ENCODE results near the gene ALPL. TPM values are rescaled to one million over a fixed set of nuclear protein-coding genes. Genes with fewer than 3 reads are reported as not detected.

Gene ALPL
- total RNA-seq, 1 experiment from 2014 or later = 84.8 TPM

DNA sequence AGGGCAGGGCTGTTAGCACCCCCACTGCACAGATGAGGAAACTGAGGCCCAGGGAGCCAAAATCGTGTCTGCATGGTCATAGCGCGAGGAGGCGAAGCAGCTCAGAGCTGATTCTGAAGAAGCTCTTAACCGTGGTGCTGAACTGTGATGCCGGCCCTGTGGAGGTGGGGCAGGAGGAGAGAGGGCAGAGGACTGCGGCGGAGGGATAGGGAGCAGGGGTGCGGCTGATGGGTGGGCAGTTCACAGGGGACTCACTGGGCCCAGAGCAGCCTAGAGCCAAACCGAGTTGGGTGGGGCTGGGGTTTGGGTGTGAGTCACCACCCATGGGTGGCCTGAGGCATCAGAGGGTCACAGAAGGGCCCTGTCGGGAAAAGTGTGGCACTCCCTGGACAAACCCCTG lies 85.3 kb downstream of the ALPL start:
- H3K27me3 Mint-ChIP-seq (ENCODE audit: low read depth) = no peaks in the 10 kb centered on the region
- no peak overlapping the region for H2AFZ ChIP-seq (ENCODE audit: low read length)
- H2BK15ac ChIP-seq (ENCODE audit: low read depth, low read length) = no peak overlapping the region
- no peaks in the 10 kb centered on the region for H3K79me1 ChIP-seq (ENCODE audit: insufficient read depth, low read depth, low read length, poor library complexity, severe bottlenecking)
- H3K18ac ChIP-seq (ENCODE audit: insufficient read length, low read depth, low read length) = no peak overlapping the region
- no peaks in the 10 kb centered on the region for H3K23me2 ChIP-seq (ENCODE audit: insufficient read length, low read depth, low read length, poor library complexity, severe bottlenecking)
- H3K4me1 Mint-ChIP-seq = peaks cover 23 to 34% of the 10 kb centered on the region in 2 experiments
- no peaks in the 10 kb centered on the region for H3K9me3 ChIP-seq (ENCODE audit: control insufficient read depth, low read depth, low read length)
- H3K27ac ChIP-seq (ENCODE audit: insufficient read length, low read depth, low read length) = no peak overlapping the region
- H3K27ac Mint-ChIP-seq = no peak overlapping the region; a peak in 1 of 7 replicates
- no peaks in the 10 kb centered on the region; a peak in 1 of 7 replicates for H3K36me3 Mint-ChIP-seq (ENCODE audit: insufficient read depth in 1 of 3, low read depth in 3 of 3)
- H4K91ac ChIP-seq (ENCODE audit: insufficient read length, low read depth, low read length) = no peak overlapping the region
- TF ChIP-seq, protein P1, sequence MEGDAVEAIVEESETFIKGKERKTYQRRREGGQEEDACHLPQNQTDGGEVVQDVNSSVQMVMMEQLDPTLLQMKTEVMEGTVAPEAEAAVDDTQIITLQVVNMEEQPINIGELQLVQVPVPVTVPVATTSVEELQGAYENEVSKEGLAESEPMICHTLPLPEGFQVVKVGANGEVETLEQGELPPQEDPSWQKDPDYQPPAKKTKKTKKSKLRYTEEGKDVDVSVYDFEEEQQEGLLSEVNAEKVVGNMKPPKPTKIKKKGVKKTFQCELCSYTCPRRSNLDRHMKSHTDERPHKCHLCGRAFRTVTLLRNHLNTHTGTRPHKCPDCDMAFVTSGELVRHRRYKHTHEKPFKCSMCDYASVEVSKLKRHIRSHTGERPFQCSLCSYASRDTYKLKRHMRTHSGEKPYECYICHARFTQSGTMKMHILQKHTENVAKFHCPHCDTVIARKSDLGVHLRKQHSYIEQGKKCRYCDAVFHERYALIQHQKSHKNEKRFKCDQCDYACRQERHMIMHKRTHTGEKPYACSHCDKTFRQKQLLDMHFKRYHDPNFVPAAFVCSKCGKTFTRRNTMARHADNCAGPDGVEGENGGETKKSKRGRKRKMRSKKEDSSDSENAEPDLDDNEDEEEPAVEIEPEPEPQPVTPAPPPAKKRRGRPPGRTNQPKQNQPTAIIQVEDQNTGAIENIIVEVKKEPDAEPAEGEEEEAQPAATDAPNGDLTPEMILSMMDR (conservative IDR thresholded peaks at IDR 0.05) = no peak
- H4K20me1 ChIP-seq (ENCODE audit: control insufficient read depth, insufficient read depth, insufficient read length) = no peaks in the 10 kb centered on the region
- H3K79me2 ChIP-seq (ENCODE audit: insufficient read depth, low read length) = no peaks in the 10 kb centered on the region
- H3K4me1 ChIP-seq (ENCODE audit: insufficient read depth, low read length) = no peaks in the 10 kb centered on the region
- H3K27me3 ChIP-seq (ENCODE audit: insufficient read depth, low read length) = no peaks in the 10 kb centered on the region
- H2BK20ac ChIP-seq (ENCODE audit: low read depth, low read length, poor library complexity, severe bottlenecking) = no peak overlapping the region
- no peak overlapping the region for H2BK5ac ChIP-seq (ENCODE audit: insufficient read length, low read length)
- H4K5ac ChIP-seq (ENCODE audit: insufficient read length, low read depth, low read length) = no peak overlapping the region
- no peak overlapping the region for H3K56ac ChIP-seq (ENCODE audit: insufficient read length, low read depth, low read length)
- H3K9ac ChIP-seq (ENCODE audit: extremely low read depth, insufficient read length, low read length) = no peak overlapping the region
- H3K4me3 Mint-ChIP-seq = no peak overlapping the region
- H3K4ac ChIP-seq (ENCODE audit: low read depth, low read length) = no peak overlapping the region
- no peak overlapping the region for H3K23ac ChIP-seq (ENCODE audit: insufficient read length, low read depth, low read length)
- no peaks in the 10 kb centered on the region for H3K9me3 Mint-ChIP-seq
- H2BK12ac ChIP-seq (ENCODE audit: insufficient read length, low read depth, low read length) = no peak overlapping the region
- H2AK5ac ChIP-seq (ENCODE audit: insufficient read length, low read length) = no peak overlapping the region
- no peak overlapping the region for H3K4me2 ChIP-seq (ENCODE audit: insufficient read depth, insufficient read length, low read length)
- H4K8ac ChIP-seq (replicated peaks; ENCODE audit: insufficient read length, low read depth, low read length) = no peak overlapping the region
- no peak overlapping the region for H3T11ph ChIP-seq (ENCODE audit: low read length)
- H3K14ac ChIP-seq (ENCODE audit: insufficient read depth, low read length) = no peak overlapping the region
- no CpG with 5 or more reads among the region's 11 CpGs for WGBS (ENCODE audit: extremely low coverage, insufficient read length, low lambda C conversion rate)
- H2BK120ac ChIP-seq (ENCODE audit: low read depth, low read length, poor library complexity, severe bottlenecking) = no peak overlapping the region
- no peak for DNase-seq
